ENCODE results near the gene PODXL2.
"Not testable (repeated sequence)": the region's sequence is repeated elsewhere in the genome, so short reads cannot be mapped to it uniquely, and the experiment has no call there.

Gene PODXL2

GRCh38 chr3:127628788-127629466 is at the start of gene PODXL2:
Gene PODXL2, plus strand, starts transcription at chr3:127629185. Its CDS starts 35 bp downstream, at chr3:127629220.
- no peak for DNase-seq (ENCODE audit: low spot score)

GRCh38 chr3:127580327-127581060 is 48.5 kb upstream of the PODXL2 start:
- DNase-seq (ENCODE audit: low spot score), result no peak

- no peak for DNase-seq (ENCODE audit: low spot score)
Observed at GRCh38 chr3:127584734-127585133, 44.3 kb upstream of the PODXL2 start.

GRCh38 chr3:127585163-127585812 is 43.7 kb upstream of the PODXL2 start:
- DNase-seq (ENCODE audit: low spot score), result no peak

- no peak for DNase-seq (ENCODE audit: low spot score)
Observed at GRCh38 chr3:127585813-127586413, 43.1 kb upstream of the PODXL2 start.

- DNase-seq (ENCODE audit: low spot score), result no peak
Observed at GRCh38 chr3:127587876-127588275, 41.1 kb upstream of the PODXL2 start.

GRCh38 chr3:127588806-127589577 is 40.0 kb upstream of the PODXL2 start:
- no peak for DNase-seq (ENCODE audit: low spot score)

GRCh38 chr3:127589600-127590281 is 39.2 kb upstream of the PODXL2 start:
- no peak for DNase-seq (ENCODE audit: low spot score)

GRCh38 chr3:127590282-127590592 is 38.7 kb upstream of the PODXL2 start:
- DNase-seq (ENCODE audit: low spot score), result no peak

GRCh38 chr3:127590593-127591465 is 38.2 kb upstream of the PODXL2 start, which contains the start of gene TPRA1:
Gene TPRA1, minus strand, starts transcription at chr3:127590733. Its CDS starts 10,587 bp downstream, at chr3:127580146.
- peak; percentile 97 for DNase-seq (ENCODE audit: low spot score)

GRCh38 chr3:127593178-127593577 is 35.8 kb upstream of the PODXL2 start:
- DNase-seq (ENCODE audit: low spot score), result no peak

- DNase-seq (ENCODE audit: low spot score), result no peak
Observed at GRCh38 chr3:127595303-127595702, 33.7 kb upstream of the PODXL2 start.

- DNase-seq (ENCODE audit: low spot score), result peak; percentile 57
Observed at GRCh38 chr3:127597020-127597771, 31.8 kb upstream of the PODXL2 start.

- no peak for DNase-seq (ENCODE audit: low spot score)
Observed at GRCh38 chr3:127598841-127599570, 30.0 kb upstream of the PODXL2 start.

- no peak for DNase-seq (ENCODE audit: low spot score)
Observed at GRCh38 chr3:127600749-127601456, 28.1 kb upstream of the PODXL2 start.

GRCh38 chr3:127604035-127604434 is 24.9 kb upstream of the PODXL2 start:
- DNase-seq (ENCODE audit: low spot score), result no peak

GRCh38 chr3:127604546-127605165 is 24.3 kb upstream of the PODXL2 start:
- no peak for DNase-seq (ENCODE audit: low spot score)

GRCh38 chr3:127605547-127605946 is 23.4 kb upstream of the PODXL2 start:
- not testable (repeated sequence) for DNase-seq (ENCODE audit: low spot score)
